DLD1 (cell line): ENCODE measurements around the gene FRMD8.

Source experiments
- in situ Hi-C: cut with HindIII; loops from 2 replicates; pipeline ENCODE4 v1.10.0; 2017; ENCODE audit warnings: low sequenced_read_pairs

Gene FRMD8

GRCh38 chr11:65386307-65387140 lies at the start of gene FRMD8:
TSS of gene FRMD8 (plus strand) at chr11:65386637. CDS start at chr11:65387037, 400 bp downstream.
- in situ Hi-C loops, result no loop called here

- in situ Hi-C loops, result no loop called here
Measured at GRCh38 chr11:65338676-65339075, 47.8 kb upstream of the FRMD8 start.

GRCh38 chr11:65340226-65340625 lies 46.2 kb upstream of the FRMD8 start:
- in situ Hi-C loops, result no loop called here

- in situ Hi-C loops, result no loop called here
Measured at GRCh38 chr11:65341856-65342255, 44.6 kb upstream of the FRMD8 start.

- in situ Hi-C loops, result loop anchor here (10.0 kb wide), 1 partner anchor 143 kb away; the partner anchor contains the start of gene MALAT1
Measured at GRCh38 chr11:65351511-65351910, 34.9 kb upstream of the FRMD8 start.

GRCh38 chr11:65352783-65353182 lies 33.7 kb upstream of the FRMD8 start:
- in situ Hi-C loops, result loop anchor here (10.0 kb wide), 1 partner anchor 142 kb away; the partner anchor contains the start of gene MALAT1

GRCh38 chr11:65353376-65353775 lies 33.1 kb upstream of the FRMD8 start:
- in situ Hi-C loops, result loop anchor here (10.0 kb wide), 1 partner anchor 141 kb away; the partner anchor contains the start of gene MALAT1

- in situ Hi-C loops, result loop anchor here (10.0 kb wide), 1 partner anchor 141 kb away; the partner anchor contains the start of gene MALAT1
Measured at GRCh38 chr11:65353900-65354264, 32.6 kb upstream of the FRMD8 start.

GRCh38 chr11:65354265-65355012 lies 32.0 kb upstream of the FRMD8 start, which contains the start of gene TIGD3:
TSS of gene TIGD3 (plus strand) at chr11:65354751. CDS start at chr11:65355809, 1,058 bp downstream.
- in situ Hi-C loops, result loop anchor here (10.0 kb wide), 1 partner anchor 140 kb away; the partner anchor contains the start of gene MALAT1

- in situ Hi-C loops, result loop anchor here (10.0 kb wide), 1 partner anchor 140 kb away; the partner anchor contains the start of gene MALAT1
Measured at GRCh38 chr11:65355013-65355775, 31.2 kb upstream of the FRMD8 start.

- in situ Hi-C loops, result loop anchor here (10.0 kb wide), 1 partner anchor 139 kb away; the partner anchor contains the start of gene MALAT1
Measured at GRCh38 chr11:65355776-65356393, 30.6 kb upstream of the FRMD8 start.

- in situ Hi-C loops, result loop anchor here (10.0 kb wide), 1 partner anchor 138 kb away; the partner anchor contains the start of gene MALAT1
Measured at GRCh38 chr11:65356394-65356972, 30.0 kb upstream of the FRMD8 start.

- in situ Hi-C loops, result loop anchor here (10.0 kb wide), 1 partner anchor 137 kb away; the partner anchor contains the start of gene MALAT1
Measured at GRCh38 chr11:65357856-65358356, 28.5 kb upstream of the FRMD8 start.

GRCh38 chr11:65362320-65362931 lies 24.0 kb upstream of the FRMD8 start:
- in situ Hi-C loops, result no loop called here

GRCh38 chr11:65362966-65363365 lies 23.5 kb upstream of the FRMD8 start:
- in situ Hi-C loops, result no loop called here

- in situ Hi-C loops, result no loop called here
Measured at GRCh38 chr11:65363770-65364169, 22.7 kb upstream of the FRMD8 start.

- in situ Hi-C loops, result no loop called here
Measured at GRCh38 chr11:65366340-65366773, 20.1 kb upstream of the FRMD8 start.

GRCh38 chr11:65370659-65371049 lies 15.8 kb upstream of the FRMD8 start:
- in situ Hi-C loops, result no loop called here
